ENCODE results near the gene UBAP1.
"Not testable (repeated sequence)": the region's sequence is repeated elsewhere in the genome, so short reads cannot be mapped to it uniquely, and the experiment has no call there.

UBAP1 gene

GRCh38 chr9:34187891-34188240 is 9.0 kb downstream of the UBAP1 start:
- no peak overlapping the region for H3K4me3 ChIP-seq (replicated peaks; ENCODE audit: insufficient read depth, low read length)
- H3K27ac ChIP-seq (replicated peaks), result no peak overlapping the region
- TF ChIP-seq SPI1 (IDR thresholded peaks at IDR 0.05; ENCODE audit: borderline replicate concordance, low read depth), result no peak
- no peaks in the 10 kb centered on the region for H3K27me3 ChIP-seq (ENCODE audit: insufficient read depth, poor library complexity, severe bottlenecking)
- DNase-seq (ENCODE audit: low read depth in 1 of 2, low spot score in 1 of 2), result no peak

GRCh38 chr9:34190996-34191892 is 12.4 kb downstream of the UBAP1 start:
- Histone ChIP-seq H3K27me3 (ENCODE audit: insufficient read depth, poor library complexity, severe bottlenecking) (no peaks in the 10 kb centered on the region), H3K4me3 (replicated peaks; ENCODE audit: insufficient read depth, low read length) (no peak overlapping the region), H3K27ac (replicated peaks) (no peak overlapping the region)
- no peak for DNase-seq (ENCODE audit: low read depth in 1 of 2, low spot score in 1 of 2)
- TF ChIP-seq SPI1 (IDR thresholded peaks at IDR 0.05; ENCODE audit: borderline replicate concordance, low read depth) (no peak), CTCF (IDR thresholded peaks at IDR 0.05; ENCODE audit: insufficient read depth, low read length) (no peak), POLR2AphosphoS5 (IDR thresholded peaks at IDR 0.05; ENCODE audit: low read depth) (no peak)

GRCh38 chr9:34195143-34195542 is 16.3 kb downstream of the UBAP1 start:
- no peaks in the 10 kb centered on the region for H3K27me3 ChIP-seq (ENCODE audit: insufficient read depth, poor library complexity, severe bottlenecking)
- no peak overlapping the region for H3K4me3 ChIP-seq (replicated peaks; ENCODE audit: insufficient read depth, low read length)
- no peak for TF ChIP-seq CTCF (IDR thresholded peaks at IDR 0.05; ENCODE audit: insufficient read depth, low read length)
- no peak for TF ChIP-seq POLR2AphosphoS5 (IDR thresholded peaks at IDR 0.05; ENCODE audit: low read depth)
- no peak for TF ChIP-seq REST (IDR thresholded peaks at IDR 0.05; ENCODE audit: insufficient replicate concordance, low read depth)
- TF ChIP-seq GABPA (IDR thresholded peaks at IDR 0.05; ENCODE audit: low read depth), result no peak
- no peak for TF ChIP-seq SPI1 (IDR thresholded peaks at IDR 0.05; ENCODE audit: borderline replicate concordance, low read depth)
- no peak for DNase-seq (ENCODE audit: low read depth in 1 of 2, low spot score in 1 of 2)
- H3K27ac ChIP-seq (replicated peaks), result no peak overlapping the region

GRCh38 chr9:34197286-34197685 is 18.4 kb downstream of the UBAP1 start:
- H3K27ac ChIP-seq (replicated peaks); H3K27me3 ChIP-seq (ENCODE audit: insufficient read depth, poor library complexity, severe bottlenecking): not testable (repeated sequence)

GRCh38 chr9:34197756-34198711 is 19.2 kb downstream of the UBAP1 start:
- H3K27ac ChIP-seq (replicated peaks), result no peak overlapping the region

More at GRCh38 chr9:34197286-34197685, 18.4 kb downstream of the UBAP1 start:
- not testable (repeated sequence) for DNase-seq (ENCODE audit: low read depth in 1 of 2, low spot score in 1 of 2); H3K4me3 ChIP-seq (replicated peaks; ENCODE audit: insufficient read depth, low read length)

More at GRCh38 chr9:34197756-34198711, 19.2 kb downstream of the UBAP1 start:
- TF ChIP-seq SPI1 (IDR thresholded peaks at IDR 0.05; ENCODE audit: borderline replicate concordance, low read depth), result no peak
- no peak for TF ChIP-seq POLR2AphosphoS5 (IDR thresholded peaks at IDR 0.05; ENCODE audit: low read depth)
- TF ChIP-seq GABPA (IDR thresholded peaks at IDR 0.05; ENCODE audit: low read depth), result no peak
- TF ChIP-seq REST (IDR thresholded peaks at IDR 0.05; ENCODE audit: insufficient replicate concordance, low read depth), result no peak
- TF ChIP-seq CTCF (IDR thresholded peaks at IDR 0.05; ENCODE audit: insufficient read depth, low read length), result no peak
- DNase-seq (ENCODE audit: low read depth in 1 of 2, low spot score in 1 of 2), result peak in 1 of 2 experiments; percentile 52
- Histone ChIP-seq H3K27me3 (ENCODE audit: insufficient read depth, poor library complexity, severe bottlenecking) (no peaks in the 10 kb centered on the region), H3K4me3 (replicated peaks; ENCODE audit: insufficient read depth, low read length) (no peak overlapping the region)
